IPS-NIHi7 (cell line): Measurements from ENCODE around the gene ENTREP3.
"Not testable (repeated sequence)": the region's sequence is repeated elsewhere in the genome, so short reads cannot be mapped to it uniquely, and the experiment has no call there.

Source experiments
- DNase-seq: peaks from one replicate; pipeline ENCODE4 v3.0.0; 2012; ENCODE audit warnings: mixed read lengths; ENCODE audit errors: extremely low spot score

ENTREP3 gene

GRCh38 chr1:155251566-155251965 is 3.7 kb downstream of the ENTREP3 start:
- no peak for DNase-seq

DNA sequence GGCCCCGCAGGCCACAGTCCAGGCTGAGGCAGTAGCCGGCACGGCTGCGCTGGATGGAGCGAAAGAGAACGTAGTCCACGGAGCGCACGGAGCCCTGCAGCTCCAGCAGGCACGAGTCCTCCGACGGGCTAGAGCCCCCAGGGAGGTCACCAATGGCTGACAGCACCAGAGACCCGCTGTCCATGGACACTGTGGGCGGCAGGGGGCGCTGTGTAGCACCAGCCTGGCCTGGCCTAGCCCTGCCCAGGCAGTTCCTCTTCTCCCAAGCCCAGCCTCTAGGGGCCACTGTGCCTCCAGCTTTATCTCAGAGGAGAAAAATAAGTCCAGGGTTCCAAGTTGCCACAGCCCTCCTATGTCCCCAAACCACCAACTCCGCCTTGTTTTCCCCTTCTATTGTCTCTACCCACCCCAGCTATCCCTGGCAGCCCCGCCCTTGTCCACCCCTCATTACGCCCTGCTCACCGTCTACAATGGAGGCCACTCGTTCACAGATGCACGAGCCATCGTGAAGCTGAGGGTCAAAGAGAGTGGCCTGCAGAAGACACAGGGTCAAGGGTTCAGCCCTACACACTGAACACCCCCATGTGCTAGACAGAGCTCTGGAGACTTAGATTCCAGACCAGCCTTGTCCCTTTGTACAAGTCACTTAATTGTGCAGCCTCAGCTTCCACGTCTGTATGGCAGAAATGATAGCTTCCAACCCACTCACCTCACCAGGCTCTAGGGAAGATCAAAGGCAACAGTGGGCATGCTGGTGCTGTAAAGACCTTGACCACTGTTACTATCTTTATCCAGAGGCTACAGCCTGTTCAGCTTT is 4.4 kb downstream of the ENTREP3 start:
- DNase-seq = peak; percentile 97

- DNase-seq = peak; percentile 15
Observed at GRCh38 chr1:155250246-155250632, 5.0 kb downstream of the ENTREP3 start.

GRCh38 chr1:155247667-155248553 is 7.4 kb downstream of the ENTREP3 start:
- no peak for DNase-seq

- not testable (repeated sequence) for DNase-seq
Observed at GRCh38 chr1:155246796-155247195, 8.5 kb downstream of the ENTREP3 start.

DNA sequence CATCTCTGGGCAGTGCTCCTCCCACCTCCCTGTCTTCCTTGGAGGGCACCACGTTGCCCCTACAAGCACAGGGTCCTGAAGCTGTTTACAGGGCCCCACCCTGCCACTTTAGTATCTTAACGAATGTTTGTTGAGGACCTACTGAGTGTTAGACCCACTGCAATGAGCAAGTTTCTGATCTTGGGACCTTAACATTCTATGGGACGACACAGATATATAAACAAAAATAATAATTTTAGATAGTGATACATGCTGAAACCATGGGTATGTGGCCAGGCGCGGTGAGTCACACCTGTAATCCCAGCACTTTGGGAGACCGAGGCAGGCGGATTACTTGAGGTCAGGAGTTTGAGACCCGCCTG is 10.1 kb downstream of the ENTREP3 start:
- DNase-seq = no peak

GRCh38 chr1:155244368-155245162 is 10.7 kb downstream of the ENTREP3 start:
- DNase-seq = peak; percentile 94

DNA sequence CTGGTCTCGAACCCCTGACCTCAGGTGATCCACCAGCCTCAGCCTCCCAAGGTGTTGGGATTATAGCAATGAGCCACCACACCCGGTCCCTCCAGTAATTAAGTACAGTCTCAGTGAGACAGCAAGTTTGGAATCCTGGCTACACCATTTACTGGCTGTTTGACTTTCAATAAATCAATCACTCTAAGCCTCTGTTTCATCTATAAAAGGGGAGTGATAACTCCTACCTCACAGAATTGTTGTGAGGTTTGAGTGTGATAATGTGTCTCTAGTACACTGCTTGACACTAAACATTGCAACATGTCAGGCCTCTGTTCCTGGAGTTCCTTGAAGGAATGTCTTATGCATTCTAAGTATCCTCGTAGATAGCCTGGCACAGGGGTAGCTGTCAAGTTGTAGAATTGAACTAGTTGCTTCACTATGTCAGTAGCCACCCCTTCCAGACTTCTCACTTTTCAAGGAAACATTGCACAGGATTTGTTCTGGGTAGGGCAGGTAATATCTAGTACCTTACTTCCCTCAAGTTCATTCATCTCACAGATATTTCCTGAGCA is 12.4 kb downstream of the ENTREP3 start:
- no peak for DNase-seq

DNA sequence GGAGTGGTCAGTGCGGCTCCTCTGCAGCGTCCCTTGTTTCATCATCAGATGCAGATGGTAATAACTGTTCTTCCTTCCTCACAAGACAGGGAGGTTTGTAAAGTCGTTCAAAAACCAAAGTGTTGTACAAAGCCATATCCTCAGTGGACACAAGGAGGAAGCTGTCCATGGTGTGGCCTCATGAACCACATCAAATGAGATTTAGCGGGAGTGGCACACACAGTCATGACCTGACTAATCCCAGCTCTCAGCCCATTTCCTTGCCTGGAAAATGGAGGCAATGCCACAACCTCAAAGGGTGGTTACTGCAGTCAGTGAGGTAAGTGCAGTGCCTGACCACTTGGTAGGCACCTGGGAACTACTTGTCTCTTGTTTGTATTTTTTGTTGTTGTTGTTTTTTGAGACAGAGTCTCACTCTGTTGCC is 13.4 kb downstream of the ENTREP3 start:
- DNase-seq = no peak

DNA sequence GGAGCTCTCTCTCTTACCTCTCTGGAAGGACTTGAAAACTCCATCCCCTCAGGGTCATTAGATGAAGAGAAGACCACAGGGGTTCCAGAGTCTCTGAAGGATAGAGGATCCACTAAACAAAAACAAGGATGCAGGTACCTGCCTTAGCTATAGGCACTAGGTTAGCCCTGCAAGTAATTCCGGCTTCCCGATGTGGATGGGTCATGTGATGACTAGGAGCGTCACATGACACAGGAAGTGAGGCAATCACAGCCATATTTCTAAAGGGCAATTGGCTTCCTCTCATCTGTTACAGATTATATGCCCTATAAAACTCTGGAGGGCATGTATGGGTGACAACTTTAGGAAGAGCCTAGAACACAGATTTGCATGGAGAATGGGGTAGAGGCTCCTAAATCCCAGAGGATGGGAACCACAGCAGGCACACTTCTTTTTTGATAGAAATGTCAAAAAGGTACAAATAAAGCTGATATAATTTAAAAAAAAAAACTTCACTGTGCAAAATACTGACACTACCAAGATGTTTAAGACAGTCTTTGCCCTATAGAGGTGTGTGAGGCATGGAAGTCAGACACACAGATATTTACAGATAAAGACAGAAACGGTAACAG is 14.1 kb downstream of the ENTREP3 start:
- DNase-seq = peak; percentile 82

DNA sequence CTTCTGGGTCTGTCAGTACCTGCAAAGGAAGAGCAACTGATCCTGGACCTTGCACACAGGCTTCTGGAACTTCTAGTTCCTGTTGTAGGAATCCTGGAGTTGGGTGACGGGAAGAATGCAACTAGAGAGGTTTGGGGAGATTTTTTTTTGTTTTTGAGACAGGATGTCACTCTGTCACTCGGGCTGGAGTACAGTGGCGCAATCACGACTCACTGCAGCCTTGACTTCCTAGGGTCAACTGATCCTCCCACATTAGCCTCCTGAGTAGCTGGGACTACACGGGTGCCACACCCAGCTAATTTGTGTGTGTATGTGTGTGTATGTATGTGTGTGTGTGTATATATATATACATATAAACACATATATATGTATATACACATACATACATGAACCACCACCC is 18.8 kb downstream of the ENTREP3 start:
- no peak for DNase-seq

DNA sequence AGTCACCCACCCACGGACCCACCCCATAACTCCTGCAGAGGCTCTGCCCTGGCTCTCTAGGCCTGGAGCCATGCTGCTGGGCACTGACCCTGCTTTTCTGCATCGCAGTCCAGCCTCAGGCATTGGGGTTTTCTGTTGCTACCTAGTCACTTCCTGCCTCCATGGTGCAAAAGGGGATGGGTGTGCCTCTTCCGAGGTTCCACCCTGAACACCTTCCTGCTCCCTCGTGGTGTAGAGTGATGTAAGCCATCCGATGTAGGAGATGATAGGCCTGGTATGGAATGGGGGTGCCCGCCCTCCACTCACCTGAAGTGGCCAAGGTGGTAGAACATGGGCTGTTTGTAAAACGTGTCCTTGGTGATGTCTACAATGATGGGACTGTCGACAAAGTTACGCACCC is 19.9 kb downstream of the ENTREP3 start:
- DNase-seq = not testable (repeated sequence)

GRCh38 chr1:155233502-155233901 is 21.8 kb downstream of the ENTREP3 start:
- DNase-seq = not testable (repeated sequence)

GRCh38 chr1:155232001-155232978 is 23.0 kb downstream of the ENTREP3 start:
- not testable (repeated sequence) for DNase-seq

DNA sequence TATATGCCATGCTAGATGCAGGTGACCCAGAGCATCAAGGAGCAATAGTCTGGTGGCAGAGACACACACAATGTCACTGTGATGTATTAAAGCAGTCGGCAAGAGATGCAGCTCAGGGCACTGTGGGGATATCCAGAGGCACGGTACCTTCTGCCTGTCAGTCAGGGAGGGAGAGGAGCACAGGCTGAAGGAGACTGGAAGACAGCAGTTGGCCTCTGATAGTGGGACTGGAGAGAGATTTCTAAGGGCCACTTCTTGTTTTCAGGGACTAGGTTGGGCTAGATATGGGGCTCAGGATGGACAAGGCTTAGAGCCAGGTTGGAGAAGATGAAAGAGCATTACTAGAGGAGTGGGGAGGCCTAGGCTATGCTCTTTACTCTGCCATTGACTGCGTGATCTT is 24.0 kb downstream of the ENTREP3 start:
- DNase-seq = not testable (repeated sequence)

DNA sequence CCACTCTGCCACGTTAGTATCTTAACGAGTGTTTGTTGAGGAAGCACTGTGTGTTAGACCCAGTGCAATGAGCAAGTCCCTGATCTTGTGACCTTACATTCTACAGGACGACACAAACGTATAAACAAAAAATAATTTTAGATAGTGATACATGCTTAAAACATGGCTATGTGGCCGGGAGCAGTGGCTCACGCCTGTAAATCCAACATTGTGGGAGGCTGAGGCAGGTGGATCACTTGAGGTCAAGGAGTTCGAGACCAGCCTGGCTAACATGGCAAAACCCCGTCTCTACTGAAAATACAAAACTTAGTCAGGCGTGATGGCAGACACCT is 27.2 kb downstream of the ENTREP3 start:
- no peak for DNase-seq

DNA sequence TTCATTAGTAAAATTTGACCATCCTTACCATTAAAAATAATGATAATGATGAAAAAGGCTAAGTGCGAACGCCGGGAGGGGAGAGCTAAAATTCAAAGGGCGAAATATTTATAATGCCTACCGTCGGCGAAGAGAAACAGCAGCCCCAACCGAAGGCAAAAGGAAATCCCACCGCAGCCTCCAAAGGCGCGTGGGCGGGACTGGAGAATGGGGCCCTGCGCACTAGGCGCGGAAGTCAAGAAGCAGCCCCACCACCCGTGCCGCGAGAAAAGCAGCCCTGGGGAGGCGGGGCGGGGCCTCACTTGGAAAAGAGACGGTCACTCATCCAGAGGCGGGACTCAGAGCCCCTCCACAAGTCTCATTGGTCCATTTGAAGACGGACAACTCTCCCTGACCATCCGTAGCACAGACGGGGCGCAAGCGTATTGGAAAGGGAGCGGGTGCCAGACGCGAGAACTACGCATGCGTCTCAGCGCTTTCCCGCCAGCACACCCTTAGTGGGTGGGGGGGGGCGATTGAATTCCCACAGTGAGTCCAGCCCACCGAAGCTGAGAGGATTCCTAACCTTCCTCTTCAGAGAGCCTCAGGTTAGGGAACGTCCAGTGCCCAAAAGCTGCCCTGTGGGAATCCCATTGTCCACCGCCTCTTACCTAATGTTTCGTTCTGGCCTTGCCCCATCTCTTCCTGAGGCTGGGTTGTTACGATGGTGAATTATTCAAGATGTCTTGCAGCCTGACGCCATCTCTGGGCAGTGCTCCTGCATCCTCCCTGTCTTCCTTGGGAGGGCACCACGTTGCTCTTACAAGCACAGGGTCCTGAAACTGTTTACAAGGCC is 27.8 kb downstream of the ENTREP3 start:
- peak; percentile 99 for DNase-seq

GRCh38 chr1:155226910-155227260 is 28.4 kb downstream of the ENTREP3 start:
- peak; percentile 39 for DNase-seq

DNA sequence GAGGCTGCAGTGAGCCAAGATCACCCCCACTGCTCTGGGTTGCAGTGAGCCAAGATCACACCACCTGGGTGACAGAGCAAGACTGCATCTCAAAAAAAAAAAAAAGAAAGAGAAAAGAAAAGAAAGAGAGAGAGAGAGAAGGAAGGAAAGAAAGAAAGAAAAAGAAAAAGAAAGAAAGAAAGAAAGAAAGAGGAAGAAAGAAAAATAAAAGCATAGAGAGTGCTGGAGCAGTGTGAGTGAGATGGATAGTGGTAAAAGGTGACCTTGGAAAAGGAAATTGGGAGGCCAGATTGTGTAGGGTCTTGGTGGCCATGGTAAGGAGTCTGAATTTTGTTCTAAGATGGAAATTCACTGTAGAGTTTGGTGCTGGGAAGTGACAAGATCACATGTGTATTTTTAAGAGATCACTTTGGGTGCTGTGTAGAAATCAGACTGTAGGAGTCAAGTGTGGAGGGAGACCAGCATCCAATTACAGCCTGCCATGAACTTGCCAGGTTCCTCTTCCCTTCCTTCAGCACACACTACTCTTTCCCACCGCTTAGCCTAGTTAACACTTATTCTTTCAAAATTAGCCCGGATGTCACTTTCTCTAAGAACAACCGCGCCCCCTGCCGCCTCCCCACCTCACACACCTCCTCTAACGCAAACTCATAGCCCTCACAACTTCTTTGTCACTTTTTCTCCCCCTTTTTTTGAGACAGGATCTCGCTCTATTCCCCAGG is 28.9 kb downstream of the ENTREP3 start:
- DNase-seq = peak; percentile 71
